Anterior cingulate cortex (tissue), 58 donors: ENCODE data around the gene IRF8.
"Not testable (repeated sequence)": the region's sequence is repeated elsewhere in the genome, so short reads cannot be mapped to it uniquely, and the experiment has no call there.

ENCODE experiments used
- DNase-seq, 58 donors: peaks; one replicate each; lab custom pipeline; 2025; lab: John Stamatoyannopoulos, UW

The IRF8 gene

GRCh38 chr16:85867189-85867588 is 31.8 kb upstream of the IRF8 start:
- no peak for DNase-seq

- DNase-seq: no peak
Measured at GRCh38 chr16:85868495-85868894, 30.5 kb upstream of the IRF8 start.

- no peak for DNase-seq
Measured at GRCh38 chr16:85869206-85869605, 29.8 kb upstream of the IRF8 start.

- no peak for DNase-seq
Measured at GRCh38 chr16:85869785-85870558, 29.0 kb upstream of the IRF8 start.

GRCh38 chr16:85871756-85872155 is 27.2 kb upstream of the IRF8 start:
- no peak for DNase-seq

GRCh38 chr16:85872734-85873133 is 26.2 kb upstream of the IRF8 start:
- DNase-seq: no peak

GRCh38 chr16:85873153-85873552 is 25.8 kb upstream of the IRF8 start:
- DNase-seq: no peak

GRCh38 chr16:85874031-85874430 is 24.9 kb upstream of the IRF8 start:
- DNase-seq: not testable (repeated sequence)

GRCh38 chr16:85878407-85878806 is 20.6 kb upstream of the IRF8 start:
- DNase-seq: no peak

GRCh38 chr16:85878875-85879274 is 20.1 kb upstream of the IRF8 start:
- DNase-seq: no peak

- DNase-seq: no peak
Measured at GRCh38 chr16:85879549-85879948, 19.4 kb upstream of the IRF8 start.

- DNase-seq: no peak
Measured at GRCh38 chr16:85879975-85880831, 18.8 kb upstream of the IRF8 start.

- no peak for DNase-seq
Measured at GRCh38 chr16:85880861-85881260, 18.1 kb upstream of the IRF8 start.

- no peak for DNase-seq
Measured at GRCh38 chr16:85881436-85881835, 17.5 kb upstream of the IRF8 start.

- DNase-seq: no peak
Measured at GRCh38 chr16:85882181-85882810, 16.7 kb upstream of the IRF8 start.

- no peak for DNase-seq
Measured at GRCh38 chr16:85883813-85884212, 15.1 kb upstream of the IRF8 start.

- DNase-seq: no peak
Measured at GRCh38 chr16:85884808-85885463, 14.0 kb upstream of the IRF8 start.

- no peak for DNase-seq
Measured at GRCh38 chr16:85885537-85885936, 13.4 kb upstream of the IRF8 start.

- DNase-seq: no peak
Measured at GRCh38 chr16:85888405-85889331, 10.3 kb upstream of the IRF8 start.
